Body of pancreas (tissue), 4 donors: ENCODE data around the gene DAPK1. TPM values are rescaled to one million over a fixed set of nuclear protein-coding genes. Genes with fewer than 3 reads are reported as not detected.

Source experiments
- ATAC-seq: fragments of 150-250 bp; one replicate; pipeline ENCODE4 v1.9.1; 2016
- DNase-seq, 4 donors: peaks; one replicate each; pipeline ENCODE4 v3.0.0-alpha.2; 2019
- H3K27ac ChIP-seq, 4 donors: fragments of 200-600 bp; sonication (generic); 1 replicate in 3 of 4; 2 replicates in 1 of 4; pipeline versions ENCODE4 v1.5.1 to v1.6.1; 2016 to 2019; ENCODE audit warnings: mild to moderate bottlenecking in 1 of 4, mixed read lengths in 1 of 4, moderate library complexity in 1 of 4
- H3K27me3 ChIP-seq, 2 donors: fragments of 200-600 bp; sonication (generic); one replicate each; pipeline ENCODE4 v1.6.0; 2016; ENCODE audit warnings: mild to moderate bottlenecking in 1 of 2
- H3K36me3 ChIP-seq, 2 donors: fragments of 200-600 bp; sonication (generic); replicated peaks in 1 of 2; 2 replicates each; pipeline ENCODE4 v1.5.1; 2016; ENCODE audit warnings: low read depth in 2 of 2; ENCODE audit not compliant: insufficient read depth in 1 of 2
- H3K4me1 ChIP-seq: fragments of 200-600 bp; sonication (generic); one replicate; pipeline ENCODE4 v1.6.0; 2016
- H3K4me3 ChIP-seq, 2 donors: fragments of 200-600 bp; sonication (generic); 1 replicate in 1 of 2; 2 replicates in 1 of 2; pipeline ENCODE4 v1.5.1; 2016 to 2019
- H3K9me3 ChIP-seq, 3 donors: fragments of 200-600 bp; sonication (generic); 1 replicate in 2 of 3; 2 replicates in 1 of 3; pipeline ENCODE4 v1.5.1; 2016
- CTCF ChIP-seq, 7 experiments: fragments of 450-650 bp in 4 of 7; fragments of 200-600 bp in 3 of 7; sonication (generic) in 3 of 7; IDR thresholded peaks; one replicate each; pipeline ENCODE4 v1.5.1; 2016 to 2019; ENCODE audit warnings: antibody characterized with exemption in 7 of 7
- POLR2A ChIP-seq, 3 donors: fragments of 450-650 bp; IDR thresholded peaks; one replicate each; pipeline ENCODE4 v1.6.1; 2016; ENCODE audit warnings: antibody characterized with exemption in 3 of 3, mild to moderate bottlenecking in 2 of 3
- WGBS, 2 donors: methylation state at CpG; one replicate each; pipeline ENCODE4 v1.1.5; 2017; 5-methylcytosine and 5-hydroxymethylcytosine counted together
- intact Hi-C: fragments of 100-400 bp; cut with DNase I; formaldehyde crosslinking; loops from one replicate; pipeline ENCODE4 v1.15.1; 2023
- total RNA-seq, 2 donors: library from RNA; depleted of rRNA; stranded (reverse); fragments of >200 nt; gene quantifications; one replicate each; pipeline ENCODE4 v1.1.0, GENCODE V29; 2016

Gene DAPK1
- total RNA-seq, 2 donors from 2014 or later = 79.6 to 152 TPM

- ATAC-seq (no peak), DNase-seq (no peak)
- H3K4me1 ChIP-seq = peaks cover 5% of the 10 kb centered on the region
- 94% methylated on average over 19 of the region's 19 CpGs for WGBS, 2 donors
- no peaks in the 10 kb centered on the region for H3K27me3 ChIP-seq
- H3K9me3 ChIP-seq = peaks cover 0 to 9% (median 0%) of the 10 kb centered on the region in 3 donors
- H3K27ac ChIP-seq = no peak overlapping the region
- peaks cover 0 to 1% of the 10 kb centered on the region in 2 donors for H3K36me3 ChIP-seq
- intact Hi-C loops = loop anchor here (5.0 to 10.0 kb wide), 2 partner anchors 160 to 327 kb away; no protein-coding TSS in a partner anchor
- no peak for TF ChIP-seq POLR2A (IDR thresholded peaks at IDR 0.05)
- no peak for TF ChIP-seq CTCF (IDR thresholded peaks at IDR 0.05)
- no peak overlapping the region for H3K4me3 ChIP-seq
These were observed 166.7 kb downstream of the DAPK1 start for GRCh38 chr9:87664153-87665060.

- intact Hi-C loops = loop anchor here (5.0 to 10.0 kb wide), 2 partner anchors 161 to 328 kb away; no protein-coding TSS in a partner anchor
- H3K36me3 ChIP-seq = no peaks in the 10 kb centered on the region
These were observed 167.8 kb downstream of the DAPK1 start for GRCh38 chr9:87665505-87665904.

GRCh38 chr9:87667164-87667738 is 169.6 kb downstream of the DAPK1 start:
- no peak overlapping the region for H3K27ac ChIP-seq
- WGBS, 2 donors = 100% methylated on average over 2 to 3 of the region's 3 CpGs
- intact Hi-C loops = loop anchor here (5.0 to 10.0 kb wide), 2 partner anchors 162 to 330 kb away; no protein-coding TSS in a partner anchor
- H3K9me3 ChIP-seq = peaks cover 0 to 9% (median 0%) of the 10 kb centered on the region in 3 donors
- peaks cover 0 to 4% of the 10 kb centered on the region in 2 donors for H3K36me3 ChIP-seq
- TF ChIP-seq POLR2A (IDR thresholded peaks at IDR 0.05) = no peak
- TF ChIP-seq CTCF (IDR thresholded peaks at IDR 0.05) = peak in 2 of 7 experiments; percentile 17 to 29
- ATAC-seq (no peak), DNase-seq (no peak)
- H3K4me1 ChIP-seq = peaks cover 5% of the 10 kb centered on the region
- no peak overlapping the region for H3K4me3 ChIP-seq
- no peaks in the 10 kb centered on the region for H3K27me3 ChIP-seq

More at GRCh38 chr9:87665505-87665904, 167.8 kb downstream of the DAPK1 start:
- Histone ChIP-seq H3K4me1 (peaks cover 5% of the 10 kb centered on the region), H3K9me3 (peaks cover 0 to 9% (median 0%) of the 10 kb centered on the region in 3 donors), H3K4me3 (no peak overlapping the region), H3K27ac (no peak overlapping the region), H3K27me3 (no peaks in the 10 kb centered on the region)
- no peak for TF ChIP-seq POLR2A (IDR thresholded peaks at IDR 0.05)
- TF ChIP-seq CTCF (IDR thresholded peaks at IDR 0.05) = no peak
- ATAC-seq (no peak), DNase-seq (no peak)
- WGBS, 2 donors = 89 to 90% methylated on average over 6 of the region's 6 CpGs

- intact Hi-C loops = loop anchor here (5.0 to 10.0 kb wide), 2 partner anchors 163 to 331 kb away; no protein-coding TSS in a partner anchor
- H3K9me3 ChIP-seq = peaks cover 0 to 9% (median 0%) of the 10 kb centered on the region in 3 donors
- ATAC-seq (peak; percentile 83), DNase-seq (peak; percentile 41 to 75 (median 64))
- H3K27ac ChIP-seq = peak overlapping the region; percentile 21 to 76 (median 54)
- no peaks in the 10 kb centered on the region for H3K4me1 ChIP-seq
- H3K4me3 ChIP-seq = no peak overlapping the region
- peaks cover 0 to 4% of the 10 kb centered on the region in 2 donors for H3K36me3 ChIP-seq
- peak in 4 of 7 experiments; percentile 15 to 40 (median 23) for TF ChIP-seq CTCF (IDR thresholded peaks at IDR 0.05)
- TF ChIP-seq POLR2A (IDR thresholded peaks at IDR 0.05) = peak in 2 of 3 donors; percentile 32 to 42
- no peaks in the 10 kb centered on the region for H3K27me3 ChIP-seq
- WGBS, 2 donors = 45 to 46% methylated on average over 8 of the region's 8 CpGs
These were observed 170.6 kb downstream of the DAPK1 start for GRCh38 chr9:87668222-87668621.
